Endodermal cell (in vitro differentiated cells): ENCODE results near the gene ZNF544. TPM values are rescaled to one million over a fixed set of nuclear protein-coding genes. Genes with fewer than 3 reads are reported as not detected.

Experiments used
- DNase-seq: peaks from one replicate; pipeline ENCODE4 v3.0.0-alpha.2; 2017
- H3K27ac ChIP-seq: 2 replicates; pipeline ENCODE4 v1.5.1; 2013; ENCODE audit warnings: mild to moderate bottlenecking, low read depth, low read length, moderate library complexity
- H3K27me3 ChIP-seq: 2 replicates; pipeline ENCODE4 v1.6.1; 2013; ENCODE audit warnings: mild to moderate bottlenecking, low read length, moderate library complexity; ENCODE audit not compliant: insufficient read depth, control insufficient read depth, poor library complexity, severe bottlenecking
- H3K36me3 ChIP-seq: 2 replicates; pipeline ENCODE4 v1.7.0; 2013; ENCODE audit warnings: mild to moderate bottlenecking, low read length, moderate library complexity; ENCODE audit not compliant: control insufficient read depth, insufficient read depth
- H3K4me1 ChIP-seq: one replicate; pipeline ENCODE4 v1.7.0; 2013; ENCODE audit warnings: low read length; ENCODE audit not compliant: control insufficient read depth, insufficient read depth
- H3K4me3 ChIP-seq: 2 replicates; pipeline ENCODE4 v1.5.1; 2013; ENCODE audit warnings: mild to moderate bottlenecking, low read length, moderate library complexity
- H3K9ac ChIP-seq: 2 replicates; pipeline ENCODE4 v1.6.1; 2013; ENCODE audit warnings: mild to moderate bottlenecking, low read length, moderate library complexity; ENCODE audit not compliant: poor library complexity, severe bottlenecking; ENCODE audit errors: extremely low read depth
- H3K9me3 ChIP-seq: 2 replicates; pipeline ENCODE4 v1.6.1; 2013; ENCODE audit warnings: mild to moderate bottlenecking, low read length, moderate library complexity; ENCODE audit not compliant: control insufficient read depth
- H3K27ac Mint-ChIP-seq: 2 replicates; pipeline ENCODE4 v1.8.0; 2020; ENCODE audit warnings: mixed read lengths
- H3K27me3 Mint-ChIP-seq: 2 replicates; pipeline ENCODE4 v1.8.0; 2021; ENCODE audit warnings: mild to moderate bottlenecking, mixed read lengths; ENCODE audit not compliant: insufficient read depth
- H3K36me3 Mint-ChIP-seq: 2 replicates; pipeline ENCODE4 v1.8.0; 2020; ENCODE audit warnings: low read depth, mixed read lengths
- H3K4me1 Mint-ChIP-seq: 2 replicates; pipeline ENCODE4 v1.8.0; 2020; ENCODE audit warnings: mixed read lengths
- H3K4me3 Mint-ChIP-seq: 2 replicates; pipeline ENCODE4 v1.8.0; 2020; ENCODE audit warnings: mild to moderate bottlenecking, moderate library complexity, mixed read lengths
- H3K9me3 Mint-ChIP-seq: 2 replicates; pipeline ENCODE4 v1.8.0; 2020; ENCODE audit warnings: mild to moderate bottlenecking, mixed read lengths
- CTCF ChIP-seq: fragments of 200-600 bp; sonication (generic); conservative IDR thresholded peaks from 2 replicates; pipeline ENCODE4 v1.5.0; 2021; ENCODE audit warnings: antibody characterized with exemption, mild to moderate bottlenecking
- WGBS, 2 experiments: methylation state at CpG; one replicate each; pipeline versions ENCODE4 v1.1.5 to v1.1.7; 2013; ENCODE audit warnings: missing lambda C conversion rate in 2 of 2, mixed read lengths in 1 of 2; ENCODE audit not compliant: insufficient coverage in 1 of 2, insufficient read length in 1 of 2; 5-methylcytosine and 5-hydroxymethylcytosine counted together
- total RNA-seq, 2 donors: library from RNA; stranded (reverse); fragmentation: NEBNext Ultra II Directional in 1 of 2; extraction: Animal tissue kit (Norgen Biotek cat#: 25700) in 1 of 2; gene quantifications; 2 replicates in 1 of 2; 3 replicates in 1 of 2; pipeline ENCODE4 v1.2.1, GENCODE V29; 2021

ZNF544 gene
- total RNA-seq, 2 donors from 2014 or later, result 65.7 to 80.2 TPM

GRCh38 chr19:58261968-58262921, 33.5 kb downstream of the ZNF544 start:
- TF ChIP-seq CTCF, result no peak
- H3K4me1 Mint-ChIP-seq, result no peaks in the 10 kb centered on the region
- Histone ChIP-seq H3K27me3 (no peaks in the 10 kb centered on the region), H3K4me1 (no peaks in the 10 kb centered on the region), H3K4me3 (peak overlapping the region; percentile 72), H3K9ac (no peak overlapping the region), H3K27ac (no peak overlapping the region), H3K36me3 (peaks cover 93% of the 10 kb centered on the region), H3K9me3 (peaks cover 100% of the 10 kb centered on the region)
- 93 to 94% methylated on average over 18 to 19 of the region's 19 CpGs for WGBS, 2 experiments
- H3K4me3 Mint-ChIP-seq, result no peak overlapping the region
- H3K27me3 Mint-ChIP-seq, result no peaks in the 10 kb centered on the region
- peaks cover 96% of the 10 kb centered on the region for H3K36me3 Mint-ChIP-seq
- DNase-seq, result no peak
- no peak overlapping the region for H3K27ac Mint-ChIP-seq
- peaks cover 100% of the 10 kb centered on the region for H3K9me3 Mint-ChIP-seq

GRCh38 chr19:58262922-58263296, 34.2 kb downstream of the ZNF544 start:
- no peaks in the 10 kb centered on the region for H3K27me3 ChIP-seq
- TF ChIP-seq CTCF, result no peak
- Mint-ChIP-seq H3K9me3 (peaks cover 100% of the 10 kb centered on the region), H3K4me3 (no peak overlapping the region), H3K4me1 (no peaks in the 10 kb centered on the region), H3K36me3 (peaks cover 95% of the 10 kb centered on the region), H3K27me3 (no peaks in the 10 kb centered on the region), H3K27ac (no peak overlapping the region)
- H3K9ac ChIP-seq, result no peak overlapping the region
- H3K36me3 ChIP-seq, result peaks cover 88% of the 10 kb centered on the region
- no peak overlapping the region for H3K27ac ChIP-seq
- H3K9me3 ChIP-seq, result peaks cover 99% of the 10 kb centered on the region
- peak overlapping the region; percentile 72 for H3K4me3 ChIP-seq
- 93 to 97% methylated on average over 7 of the region's 7 CpGs for WGBS, 2 experiments
- H3K4me1 ChIP-seq, result no peaks in the 10 kb centered on the region
- no peak for DNase-seq

GRCh38 chr19:58265100-58265499, 36.4 kb downstream of the ZNF544 start:
- H3K4me3 ChIP-seq, result peak overlapping the region; percentile 72
- no peaks in the 10 kb centered on the region for H3K4me1 ChIP-seq
- TF ChIP-seq CTCF, result no peak
- peaks cover 73% of the 10 kb centered on the region for H3K36me3 ChIP-seq
- Mint-ChIP-seq H3K4me3 (no peak overlapping the region), H3K27ac (no peak overlapping the region), H3K27me3 (no peaks in the 10 kb centered on the region), H3K9me3 (peaks cover 97% of the 10 kb centered on the region), H3K36me3 (peaks cover 87% of the 10 kb centered on the region), H3K4me1 (no peaks in the 10 kb centered on the region)
- H3K9me3 ChIP-seq, result peaks cover 96% of the 10 kb centered on the region
- H3K9ac ChIP-seq, result no peak overlapping the region
- H3K27me3 ChIP-seq, result no peaks in the 10 kb centered on the region
- WGBS, 2 experiments, result 96 to 100% methylated on average over 3 of the region's 3 CpGs
- no peak for DNase-seq
- H3K27ac ChIP-seq, result no peak overlapping the region
